Measurements from ENCODE around the gene GPR50.

GRCh38 chrX:151228935-151229334, 52.6 kb downstream of the GPR50 start:
- TF ChIP-seq CTCF (CRISPR knock-in tag; IDR thresholded peaks at IDR 0.05) (no peak), ZNF773 (CRISPR knock-in tag; IDR thresholded peaks at IDR 0.05; ENCODE audit: borderline replicate concordance) (no peak), PHB2 (IDR thresholded peaks at IDR 0.05; ENCODE audit: partially characterized antibody) (no peak), HNRNPH1 (optimal IDR thresholded peaks at IDR 0.05; ENCODE audit: low read depth, low read length) (no peak), EZH2 (conservative IDR thresholded peaks at IDR 0.05; ENCODE audit: low read depth, low read length) (no peak), FOSL1 (CRISPR knock-in tag; IDR thresholded peaks at IDR 0.05; ENCODE audit: borderline replicate concordance) (no peak), ZNF790 (CRISPR knock-in tag; IDR thresholded peaks at IDR 0.05; ENCODE audit: borderline replicate concordance) (no peak), BHLHE40 (IDR thresholded peaks at IDR 0.05; ENCODE audit: low read length) (no peak), SRSF1 (optimal IDR thresholded peaks at IDR 0.05; ENCODE audit: low read depth, low read length) (no peak), ZNF274 (CRISPR knock-in tag; IDR thresholded peaks at IDR 0.05) (no peak), ESRRA (CRISPR knock-in tag; IDR thresholded peaks at IDR 0.05; ENCODE audit: low read depth) (no peak), ZFYVE20 (CRISPR knock-in tag; IDR thresholded peaks at IDR 0.05; ENCODE audit: borderline replicate concordance, low read depth) (no peak), ZKSCAN8 (CRISPR knock-in tag; IDR thresholded peaks at IDR 0.05; ENCODE audit: borderline replicate concordance) (no peak)
